ENCODE measurements around the gene FUOM. TPM values are rescaled to one million over a fixed set of nuclear protein-coding genes. Genes with fewer than 3 reads are reported as not detected.

Gene FUOM
- total and polyA plus RNA-seq, 2 of the 8 experiments (the other 6 are each of a cell fraction or from before 2014, with no cell fraction given): 22.0 to 30.4 TPM

GRCh38 chr10:133312016-133312768 lies 45.6 kb downstream of the FUOM start:
- H2BK120ac ChIP-seq (replicated peaks; ENCODE audit: low read depth, low read length): no peak overlapping the region
- H3K23me2 ChIP-seq (ENCODE audit: low read depth, low read length): peaks cover 10% of the 10 kb centered on the region; the same call in 1 of the 2 replicates
- H3K4ac ChIP-seq (replicated peaks; ENCODE audit: insufficient read length, low read depth, low read length): no peak overlapping the region
- H3K4me2 ChIP-seq (ENCODE audit: insufficient read depth in 1 of 2, low read depth in 2 of 2, low read length in 2 of 2): no peak overlapping the region
- H3K9me3 ChIP-seq (ENCODE audit: insufficient read depth in 2 of 2, low read depth in 1 of 2, low read length in 1 of 2): no peaks in the 10 kb centered on the region
- no peak overlapping the region for H2BK12ac ChIP-seq (ENCODE audit: low read depth, low read length)
- no peak for FAIRE-seq
- H3K9ac ChIP-seq (replicated peaks in 1 of 4; ENCODE audit: extremely low read depth in 1 of 4, low read depth in 3 of 4, low read length in 3 of 4): no peak overlapping the region
- peaks cover 5 to 7% of the 10 kb centered on the region in 2 experiments for H4K20me1 ChIP-seq (replicated peaks in 1 of 2; ENCODE audit: control insufficient read depth in 1 of 2, insufficient read depth in 2 of 2, low read length in 2 of 2)
- H4K8ac ChIP-seq (ENCODE audit: extremely low read depth, insufficient read depth, low read length): no peak overlapping the region
- H3K79me1 ChIP-seq (ENCODE audit: low read depth, low read length): peaks cover 8% of the 10 kb centered on the region
- H3K4me3 ChIP-seq (ENCODE audit: extremely low read depth in 1 of 4, insufficient read depth in 2 of 4, low read depth in 3 of 4, low read length in 4 of 4): no peak overlapping the region
- H4K5ac ChIP-seq (ENCODE audit: insufficient read length, low read depth, low read length): no peak overlapping the region
- no peak overlapping the region for H2BK5ac ChIP-seq (ENCODE audit: low read depth, low read length)
- 94% methylated on average over 23 of the region's 23 CpGs; no CpG with 5 or more reads in 1 of the 2 experiments for WGBS, 2 experiments (ENCODE audit: extremely low coverage in 1 of 2, insufficient coverage in 1 of 2, insufficient read length in 1 of 2, insufficient replicate concordance in 2 of 2, low coverage in 1 of 2, low lambda C conversion rate in 2 of 2, missing lambda C conversion rate in 1 of 2)
- no peak overlapping the region for H3K56ac ChIP-seq (replicated peaks; ENCODE audit: insufficient read length, low read depth, low read length)
- peaks cover 0 to 6% (median 2%) of the 10 kb centered on the region in 4 experiments; a peak in 4 of 7 replicates for H3K4me1 ChIP-seq (replicated peaks in 1 of 4; ENCODE audit: control insufficient read depth in 3 of 4, insufficient read depth in 4 of 4, low read length in 3 of 4)
- no peak overlapping the region for H2AFZ ChIP-seq (ENCODE audit: low read length)
- H3K36me3 ChIP-seq (ENCODE audit: control insufficient read depth in 2 of 4, insufficient read depth in 4 of 4, low read length in 3 of 4): peaks cover 4 to 22% (median 6%) of the 10 kb centered on the region in 4 experiments; a peak in 7 of 8 replicates
- H2BK20ac ChIP-seq (ENCODE audit: low read length): no peak overlapping the region
- DNase-seq (ENCODE audit: low read depth in 1 of 2, low spot score in 2 of 2): no peak
- CTCF ChIA-PET (ENCODE audit: partially characterized antibody): interaction anchor here (0.8 kb wide), 1 partner anchor 16 kb away, joined by 3 read pairs; no protein-coding TSS in a partner anchor
- H2AK5ac ChIP-seq (ENCODE audit: low read depth, low read length): no peak overlapping the region
- no peak overlapping the region for H3K23ac ChIP-seq (ENCODE audit: insufficient read length)
- H3K27ac ChIP-seq (ENCODE audit: low read depth, low read length): no peak overlapping the region
- H3K27me3 ChIP-seq (replicated peaks in 1 of 4; ENCODE audit: control insufficient read depth in 3 of 4, extremely low read depth in 1 of 4, insufficient read depth in 3 of 4, low read length in 3 of 4): no peaks in the 10 kb centered on the region
- TF ChIP-seq PHF8 (conservative IDR thresholded peaks at IDR 0.05; ENCODE audit: low read depth, low read length): no peak
- no peak for TF ChIP-seq SUZ12 (IDR thresholded peaks at IDR 0.05; ENCODE audit: low read length)
- no peak for TF ChIP-seq FOSL1 (IDR thresholded peaks at IDR 0.05; ENCODE audit: insufficient read depth, low read depth, low read length)
- no peak for TF ChIP-seq SAP30 (IDR thresholded peaks at IDR 0.05; ENCODE audit: insufficient read depth, insufficient replicate concordance, low read length)
- TF ChIP-seq HDAC6 (IDR thresholded peaks at IDR 0.05; ENCODE audit: low read depth, low read length): no peak
- no peak overlapping the region for H4K91ac ChIP-seq (replicated peaks; ENCODE audit: insufficient read length, low read length)
- POLR2A ChIA-PET (ENCODE audit: partially characterized antibody): interaction anchor here (0.7 kb wide), 1 partner anchor 46 kb away, joined by 3 read pairs; the partner anchor contains the start of gene FUOM
- H3K79me2 ChIP-seq (ENCODE audit: control insufficient read depth in 1 of 2, insufficient read depth in 2 of 2, low read length in 2 of 2): peaks cover 3 to 11% of the 10 kb centered on the region in 2 experiments; a peak in 3 of 4 replicates
- no peak overlapping the region for H2BK15ac ChIP-seq (ENCODE audit: low read length)
- no peak overlapping the region for H3K14ac ChIP-seq (ENCODE audit: insufficient read length)
- no peak overlapping the region for H3K18ac ChIP-seq (ENCODE audit: extremely low read depth, low read length)
